GM12801 (cell line): ENCODE measurements around the gene KCP.

Source experiments
- CTCF ChIP-seq: IDR thresholded peaks from one replicate; pipeline ENCODE4 v1.5.1; 2011; ENCODE audit warnings: control low read depth; ENCODE audit not compliant: insufficient read length; ENCODE audit errors: extremely low read depth

The KCP gene

GRCh38 chr7:128941323-128941890 lies 30.9 kb upstream of the KCP start:
- no peak for TF ChIP-seq CTCF

GRCh38 chr7:128940494-128941322 lies 30.2 kb upstream of the KCP start:
- no peak for TF ChIP-seq CTCF

GRCh38 chr7:128939861-128940410 lies 29.4 kb upstream of the KCP start:
- TF ChIP-seq CTCF = no peak

- TF ChIP-seq CTCF = no peak
Measured at GRCh38 chr7:128939075-128939860, 28.8 kb upstream of the KCP start.

- TF ChIP-seq CTCF = no peak
Measured at GRCh38 chr7:128938544-128939074, 28.1 kb upstream of the KCP start.

GRCh38 chr7:128937647-128938543 lies 27.4 kb upstream of the KCP start, which contains the start of gene IRF5:
IRF5 (plus strand) TSS chr7:128937927; CDS start chr7:128942082, 4,155 bp downstream.
- no peak for TF ChIP-seq CTCF
